ENCODE data around the gene GORAB. TPM values are rescaled to one million over a fixed set of nuclear protein-coding genes. Genes with fewer than 3 reads are reported as not detected.

The GORAB gene
- 7.6 and 17.1 TPM in 2 replicates for polyA plus RNA-seq (2011; rRNA removed)
- 4.0 and 5.9 TPM in 2 replicates for polyA minus RNA-seq (2011; rRNA and poly(A)+ RNA removed)

- Histone ChIP-seq H3K36me3 (ENCODE audit: control insufficient read depth, insufficient read depth, low read length) (no peaks in the 10 kb centered on the region), H3K27me3 (ENCODE audit: control insufficient read depth, insufficient read depth, low read length) (no peaks in the 10 kb centered on the region), H3K4me3 (ENCODE audit: low read depth, low read length) (peak within 1 kb of the TSS; percentile 55)
- DNase-seq (ENCODE audit: low read depth), result peak; percentile 83
- no peak for TF ChIP-seq CTCF (IDR thresholded peaks at IDR 0.05; ENCODE audit: insufficient read depth, low read depth, low read length)
- ChIA-PET POLR2A (interaction anchor here (0.5 to 0.9 kb wide), 2 partner anchors 131 to 144 kb away, joined by 4 to 7 read pairs; no protein-coding TSS in a partner anchor), CTCF (interaction anchor here (0.8 to 1.6 kb wide), 3 partner anchors 10 to 198 kb away, joined by 3 to 5 read pairs (median 3); no protein-coding TSS in a partner anchor)
These were observed at the start of gene GORAB for GRCh38 chr1:170531758-170532657. Gene GORAB (plus strand): TSS chr1:170532166. CDS start chr1:170532224, 58 bp downstream.

- ChIA-PET POLR2A (no interaction called here), CTCF (interaction anchor here (1.7 kb wide), 1 partner anchor 14 kb away, joined by 5 read pairs; no protein-coding TSS in a partner anchor)
- no peaks in the 10 kb centered on the region for H3K27me3 ChIP-seq (ENCODE audit: control insufficient read depth, insufficient read depth, low read length)
- no peak for TF ChIP-seq CTCF (IDR thresholded peaks at IDR 0.05; ENCODE audit: insufficient read depth, low read depth, low read length)
- DNase-seq (ENCODE audit: low read depth), result peak; percentile 39
- H3K4me3 ChIP-seq (ENCODE audit: low read depth, low read length), result no peak overlapping the region
- no peaks in the 10 kb centered on the region for H3K36me3 ChIP-seq (ENCODE audit: control insufficient read depth, insufficient read depth, low read length)
These were observed 48.9 kb upstream of the GORAB start for GRCh38 chr1:170483051-170483450.

- TF ChIP-seq CTCF (IDR thresholded peaks at IDR 0.05; ENCODE audit: insufficient read depth, low read depth, low read length), result no peak
- ChIA-PET CTCF (no interaction called here), POLR2A (no interaction called here)
- H3K4me3 ChIP-seq (ENCODE audit: low read depth, low read length), result no peak overlapping the region
- DNase-seq (ENCODE audit: low read depth), result no peak
- H3K27me3 ChIP-seq (ENCODE audit: control insufficient read depth, insufficient read depth, low read length), result no peaks in the 10 kb centered on the region
- no peaks in the 10 kb centered on the region for H3K36me3 ChIP-seq (ENCODE audit: control insufficient read depth, insufficient read depth, low read length)
These were observed 44.5 kb upstream of the GORAB start for GRCh38 chr1:170487503-170487902.

DNA sequence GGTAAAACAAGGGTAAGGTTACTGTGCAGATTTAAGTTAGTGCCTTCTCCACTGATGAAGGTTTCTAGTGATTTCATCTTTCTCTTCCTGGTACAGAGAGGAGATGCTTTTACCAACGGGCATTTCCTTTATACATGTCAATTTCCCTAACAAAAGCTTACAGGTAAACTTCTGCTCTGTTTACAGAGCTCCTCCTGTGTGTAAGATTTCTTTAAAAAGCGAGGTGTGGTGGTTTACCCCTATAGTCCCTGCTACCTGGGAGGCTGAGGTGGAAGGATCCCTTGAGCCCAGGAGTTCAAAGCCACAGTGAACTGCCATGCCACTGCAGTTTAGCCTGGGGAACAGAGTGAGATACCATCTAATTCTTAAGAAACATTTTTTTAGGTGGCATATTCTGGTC lies 40.7 kb upstream of the GORAB start:
- H3K4me3 ChIP-seq (ENCODE audit: low read depth, low read length), result no peak overlapping the region

More for the DNA sequence above, 40.7 kb upstream of the GORAB start:
- Histone ChIP-seq H3K27me3 (ENCODE audit: control insufficient read depth, insufficient read depth, low read length) (no peaks in the 10 kb centered on the region), H3K36me3 (ENCODE audit: control insufficient read depth, insufficient read depth, low read length) (no peaks in the 10 kb centered on the region)
- no peak for DNase-seq (ENCODE audit: low read depth)
- TF ChIP-seq CTCF (IDR thresholded peaks at IDR 0.05; ENCODE audit: insufficient read depth, low read depth, low read length), result no peak
- CTCF ChIA-PET, result interaction anchor here (0.9 to 1.8 kb wide), 4 partner anchors 9 to 169 kb away, joined by 3 to 5 read pairs (median 3); no protein-coding TSS in a partner anchor
- POLR2A ChIA-PET, result no interaction called here

Data from BJ (cell line).